NCI-H526 (cell line): ENCODE data around the gene DYNLRB1.
A peak's percentile ranks its signal among the peaks of the same experiment; 100 is the strongest.

Experiments
- DNase-seq, 2 experiments: peaks; one replicate each; lab custom pipeline; 2025; lab: John Stamatoyannopoulos, UW

DYNLRB1 gene

DNA sequence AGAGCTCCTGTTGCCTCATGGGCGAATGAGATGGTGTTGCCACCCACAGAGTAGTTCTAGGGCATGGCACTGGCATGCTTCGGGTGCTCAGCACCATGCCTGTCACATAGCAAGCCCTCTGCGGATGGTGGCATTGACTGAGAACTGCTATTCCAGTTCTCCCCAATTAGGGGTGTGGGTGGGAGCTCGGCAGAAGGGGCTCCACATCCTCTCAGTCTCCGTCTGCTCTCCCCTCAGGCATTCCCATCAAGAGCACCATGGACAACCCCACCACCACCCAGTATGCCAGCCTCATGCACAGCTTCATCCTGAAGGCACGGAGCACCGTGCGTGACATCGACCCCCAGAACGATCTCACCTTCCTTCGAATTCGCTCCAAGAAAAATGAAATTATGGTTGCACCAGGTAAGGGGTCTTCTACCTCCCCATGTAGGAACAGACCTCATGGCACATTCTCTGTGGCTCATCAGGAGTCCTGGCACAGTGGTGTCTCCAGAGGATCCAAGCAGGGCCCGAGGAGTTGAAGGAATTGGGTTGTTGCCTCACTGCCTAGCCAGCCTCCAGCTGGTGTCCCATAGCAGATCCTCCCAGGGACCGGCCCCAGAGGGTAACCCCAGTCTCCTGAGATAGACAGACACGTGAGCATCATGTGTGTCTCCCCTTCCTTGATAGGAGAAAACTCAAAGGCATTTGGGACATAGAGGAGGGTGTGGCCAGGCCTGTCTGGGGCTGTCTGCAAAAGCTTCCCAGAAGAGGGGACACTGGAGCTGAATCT, 18.4 kb downstream of the DYNLRB1 start:
- no peak for DNase-seq

DNA sequence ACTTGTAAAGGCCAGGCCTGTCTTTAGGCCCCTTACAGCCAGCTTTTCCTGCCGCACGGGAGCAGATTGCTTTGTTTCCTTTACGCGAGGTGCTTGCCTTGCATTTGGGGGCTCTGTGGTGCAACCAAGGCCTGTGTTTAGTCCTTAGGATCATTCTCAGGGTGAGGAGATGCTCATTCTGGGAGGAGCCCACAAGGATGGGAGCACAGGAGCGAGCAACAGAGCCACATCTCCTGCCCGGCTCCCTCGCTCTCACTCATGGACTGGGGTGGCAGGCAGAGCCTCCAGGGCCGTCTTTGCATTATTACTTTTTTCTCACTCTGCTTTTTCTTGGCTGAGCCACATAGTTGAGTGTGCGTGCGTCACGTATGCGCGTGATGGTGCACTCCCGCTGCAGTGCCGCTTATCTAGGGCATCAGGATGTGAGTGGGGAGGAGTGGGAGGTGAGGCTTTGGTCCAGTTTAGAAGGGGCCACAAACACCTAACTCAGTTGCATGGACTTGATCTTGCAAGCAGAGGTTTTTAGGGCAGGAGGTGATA, 19.1 kb downstream of the DYNLRB1 start:
- DNase-seq, result no peak

DNA sequence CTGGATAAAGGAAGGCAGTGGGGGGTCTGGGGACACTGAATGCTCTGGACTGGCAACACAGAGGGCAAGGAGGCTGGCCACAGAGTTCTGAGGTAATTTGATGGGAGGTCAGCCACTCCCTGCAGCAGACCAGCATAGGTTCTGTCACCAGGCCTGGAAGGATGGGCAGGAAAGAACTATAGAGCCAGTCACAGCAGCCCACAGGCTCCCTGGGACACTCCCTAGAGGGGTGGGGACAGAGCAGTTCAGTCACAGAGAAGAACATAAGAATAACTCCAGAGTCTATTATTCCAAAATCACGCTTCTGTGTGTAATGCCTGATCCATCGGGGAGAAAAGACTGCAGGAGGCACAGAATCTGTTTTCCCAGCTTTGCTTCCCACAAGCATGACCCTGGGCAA, 19.6 kb downstream of the DYNLRB1 start:
- no peak for DNase-seq

DNA sequence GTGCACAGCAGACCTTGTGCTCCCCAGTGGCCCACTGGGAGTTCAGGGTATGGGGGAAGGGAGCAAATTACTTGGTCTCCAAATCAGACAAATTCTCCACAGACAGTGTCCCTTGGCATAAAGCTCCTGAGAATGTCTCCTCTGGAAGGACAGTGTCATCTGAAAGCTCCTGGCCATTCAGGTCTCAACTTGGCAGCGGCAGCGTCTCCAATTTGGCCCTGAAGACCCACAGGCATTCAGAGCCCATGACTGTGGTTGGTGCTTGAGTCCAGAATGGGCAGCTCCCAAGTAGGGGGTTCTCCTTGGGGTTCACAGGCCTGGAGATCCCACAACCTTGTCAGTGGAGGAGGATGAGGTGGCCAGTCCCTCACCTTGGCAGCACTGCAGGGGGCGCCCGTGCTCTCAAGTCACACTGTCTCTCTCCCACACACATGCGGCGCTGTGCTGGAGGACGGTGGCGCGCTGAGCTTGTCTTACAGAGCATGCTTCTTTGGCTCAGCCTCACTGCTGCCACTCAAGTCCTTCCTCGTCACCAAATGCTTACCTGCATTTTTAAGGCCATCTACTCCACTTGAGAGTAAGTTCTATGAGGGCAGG, 20.7 kb downstream of the DYNLRB1 start:
- DNase-seq, result peak; percentile 62 to 92

DNA sequence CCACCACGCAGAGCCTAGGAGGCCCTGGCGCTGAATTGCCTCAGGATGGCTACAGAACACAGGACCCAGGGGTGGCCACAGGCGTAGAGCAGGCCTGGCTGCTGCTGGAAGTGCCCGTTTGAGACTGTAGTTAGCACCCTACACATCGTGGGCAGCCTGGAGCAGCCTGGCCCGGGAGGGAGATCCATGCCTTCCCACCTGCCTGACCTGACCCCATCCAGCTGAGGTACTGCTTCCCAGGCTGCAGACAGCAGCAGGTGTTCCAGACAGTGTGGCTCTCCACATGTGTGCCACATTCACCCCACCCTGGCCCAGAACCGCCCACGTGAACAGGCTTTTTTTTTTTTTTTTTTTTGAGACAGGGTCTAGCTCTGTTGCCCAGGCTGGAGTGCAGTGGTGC, 21.4 kb downstream of the DYNLRB1 start:
- no peak for DNase-seq

DNA sequence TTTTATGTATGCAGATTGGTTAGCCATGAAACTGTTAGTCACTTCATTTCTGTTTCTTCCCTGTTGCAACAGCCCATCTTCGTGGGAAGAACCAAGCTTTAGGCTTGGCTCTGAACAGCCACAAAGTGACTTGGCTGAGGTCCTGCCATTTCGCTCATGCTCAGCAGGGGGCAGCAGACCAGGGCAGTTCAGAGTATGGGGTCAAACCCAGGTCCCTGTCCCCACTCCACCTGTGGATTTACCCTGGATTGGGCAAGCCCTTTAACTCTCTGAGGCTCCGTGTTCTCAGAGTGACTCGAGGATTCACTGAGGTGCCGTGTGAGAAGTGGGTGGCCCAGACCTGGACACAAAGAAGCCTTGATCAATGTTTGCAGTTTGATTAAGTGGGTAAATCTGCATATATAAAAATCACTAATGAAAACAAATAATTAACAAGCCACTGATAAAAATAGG, 22.5 kb downstream of the DYNLRB1 start:
- peak in 1 of 2 experiments; percentile 70 for DNase-seq

DNA sequence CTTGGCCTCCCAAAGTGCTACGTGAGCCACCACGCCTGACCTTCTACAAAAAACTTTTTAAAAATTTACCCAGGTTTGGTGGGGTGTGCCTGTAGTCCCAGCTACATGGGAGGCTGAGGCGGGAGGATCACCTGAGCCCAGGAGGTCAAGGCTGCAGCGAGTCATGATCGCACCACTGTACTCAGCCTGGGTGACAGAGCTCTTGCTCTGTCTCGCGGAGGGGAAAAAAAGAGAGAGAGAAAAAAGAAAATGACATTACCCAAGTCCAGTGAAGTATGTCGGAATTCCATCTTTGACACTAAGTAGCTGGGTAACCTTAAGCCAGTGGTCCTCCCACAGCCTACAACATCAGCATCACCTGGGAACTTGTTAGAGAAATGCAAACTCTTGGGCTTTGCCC, 23.5 kb downstream of the DYNLRB1 start:
- no peak for DNase-seq

DNA sequence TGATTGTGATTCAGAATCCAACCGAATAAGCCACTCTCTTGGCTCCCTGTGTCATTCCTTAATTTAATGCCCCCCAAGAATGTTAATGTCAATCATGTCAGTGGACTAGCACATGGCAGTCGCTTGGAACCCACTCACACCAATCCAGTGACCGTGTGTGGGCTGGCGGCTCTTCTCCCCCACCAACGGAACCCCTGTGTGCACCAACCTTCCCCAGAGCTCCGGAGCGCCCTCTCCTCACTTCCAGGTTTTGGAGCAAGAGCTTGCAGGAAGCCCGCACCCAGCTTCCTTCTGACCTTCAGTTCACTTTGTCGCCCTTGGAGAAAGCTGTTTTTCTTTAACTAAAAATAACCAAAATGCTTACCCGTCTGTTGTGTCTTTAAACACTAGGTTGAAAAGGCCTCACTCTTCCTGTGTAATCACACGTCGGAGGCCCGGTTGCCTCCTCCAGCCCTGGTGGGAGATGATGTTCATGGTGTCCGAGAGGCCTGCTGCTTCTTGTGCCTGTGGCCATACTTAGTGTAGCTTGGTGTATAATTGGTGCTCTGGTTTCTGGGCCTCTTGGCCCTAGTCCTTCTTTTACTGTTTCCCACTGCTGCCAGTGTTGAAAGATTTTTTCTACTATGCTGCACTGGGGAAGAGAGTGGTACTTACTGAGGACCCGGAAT, 24.5 kb downstream of the DYNLRB1 start:
- DNase-seq, result no peak

DNA sequence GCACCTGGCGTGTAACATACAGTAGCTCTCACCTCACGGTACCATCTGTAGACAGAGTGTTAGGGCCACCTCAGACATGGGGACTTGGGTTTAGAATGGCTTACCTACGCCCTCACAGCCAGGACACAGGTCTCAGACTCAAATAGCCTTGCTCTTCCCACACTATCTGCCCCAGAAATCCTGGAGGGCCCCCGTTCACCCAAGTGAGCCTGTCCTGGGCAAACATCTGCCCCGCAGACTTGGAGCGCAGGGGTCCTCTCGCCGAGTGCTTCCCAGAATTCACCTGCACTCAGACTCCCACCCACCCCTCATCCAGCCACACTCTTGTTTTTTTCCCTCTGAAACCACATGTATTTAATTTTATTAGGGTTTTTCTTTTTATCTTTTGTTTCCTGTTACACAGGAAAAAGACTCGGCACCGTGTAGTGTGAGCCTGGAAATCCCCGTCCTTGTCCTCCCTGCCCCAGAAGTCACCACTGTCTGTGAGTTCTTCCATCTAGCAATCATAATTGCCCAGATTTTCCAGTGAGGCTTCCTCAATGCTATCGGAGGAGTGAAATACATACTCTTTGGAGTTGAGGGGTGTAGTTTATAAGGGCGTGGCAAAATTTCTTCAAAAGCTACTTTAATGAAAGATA, 25.2 kb downstream of the DYNLRB1 start:
- no peak for DNase-seq

DNA sequence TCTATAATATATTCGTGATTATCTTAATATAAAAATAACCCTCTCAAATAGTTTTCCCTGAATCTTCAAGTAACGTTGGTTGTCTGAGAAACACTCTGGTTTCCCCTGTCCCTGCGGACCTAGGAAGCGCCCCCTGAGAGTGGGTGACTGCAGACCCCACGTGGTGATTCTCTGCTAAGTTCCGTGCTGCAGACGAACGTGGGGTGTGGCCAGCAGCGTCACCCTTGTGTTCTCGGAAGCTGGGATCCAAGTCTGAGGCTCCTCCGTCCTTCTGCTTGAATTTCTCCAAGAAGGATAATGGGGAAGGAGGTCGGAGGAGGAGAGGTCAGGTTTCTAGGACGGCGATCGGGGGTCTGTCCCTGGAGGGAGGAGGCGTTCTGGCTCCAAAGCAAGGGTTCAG, 25.7 kb downstream of the DYNLRB1 start:
- no peak for DNase-seq

DNA sequence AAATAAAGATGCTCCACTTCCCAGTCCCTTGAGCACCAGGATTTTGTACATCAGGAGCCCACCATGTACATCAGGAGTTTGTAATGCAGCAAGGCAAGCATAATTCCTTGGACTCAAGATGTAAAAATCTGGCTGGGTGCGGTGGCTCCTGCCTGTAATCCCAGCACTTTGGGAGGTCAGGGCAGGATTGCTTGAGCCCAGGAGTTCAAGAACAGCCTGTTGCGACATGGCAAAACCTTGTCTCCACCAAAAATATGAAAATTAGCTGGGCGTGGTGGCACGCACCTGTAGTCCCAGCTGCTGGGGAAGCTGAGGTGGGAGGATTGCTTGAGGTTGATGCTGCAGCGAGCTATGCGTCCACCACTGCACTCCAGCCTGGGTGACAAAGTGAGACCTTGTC, 26.2 kb downstream of the DYNLRB1 start:
- no peak for DNase-seq

DNA sequence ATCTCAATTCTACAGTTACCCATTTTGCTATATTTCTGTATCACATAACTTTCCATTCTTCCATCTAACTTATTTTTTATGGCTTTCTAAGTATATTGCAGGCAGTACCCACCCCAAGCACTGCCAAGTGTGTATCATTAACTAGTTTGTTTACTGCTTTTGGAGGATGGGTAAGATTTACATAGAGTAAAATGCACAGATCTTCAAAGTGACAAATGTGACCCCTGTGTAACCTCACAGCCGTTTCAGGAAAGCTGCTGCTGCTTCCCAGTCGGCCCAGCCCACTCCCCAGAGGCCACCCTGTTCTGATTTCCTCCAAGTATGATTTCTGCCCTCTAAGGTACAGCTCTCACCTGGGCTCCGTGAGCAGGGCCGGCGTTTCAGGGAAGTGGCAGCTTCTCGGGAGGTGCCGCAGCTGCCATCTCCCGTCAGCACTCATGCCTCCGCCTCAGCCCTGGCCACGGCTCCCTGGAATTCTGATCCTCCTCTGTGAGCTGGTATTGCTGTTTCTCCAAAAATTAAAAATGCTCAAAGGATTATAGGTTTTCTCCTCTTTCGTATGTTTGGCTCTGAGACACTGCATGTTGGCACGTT, 27.3 kb downstream of the DYNLRB1 start:
- DNase-seq, result no peak

DNA sequence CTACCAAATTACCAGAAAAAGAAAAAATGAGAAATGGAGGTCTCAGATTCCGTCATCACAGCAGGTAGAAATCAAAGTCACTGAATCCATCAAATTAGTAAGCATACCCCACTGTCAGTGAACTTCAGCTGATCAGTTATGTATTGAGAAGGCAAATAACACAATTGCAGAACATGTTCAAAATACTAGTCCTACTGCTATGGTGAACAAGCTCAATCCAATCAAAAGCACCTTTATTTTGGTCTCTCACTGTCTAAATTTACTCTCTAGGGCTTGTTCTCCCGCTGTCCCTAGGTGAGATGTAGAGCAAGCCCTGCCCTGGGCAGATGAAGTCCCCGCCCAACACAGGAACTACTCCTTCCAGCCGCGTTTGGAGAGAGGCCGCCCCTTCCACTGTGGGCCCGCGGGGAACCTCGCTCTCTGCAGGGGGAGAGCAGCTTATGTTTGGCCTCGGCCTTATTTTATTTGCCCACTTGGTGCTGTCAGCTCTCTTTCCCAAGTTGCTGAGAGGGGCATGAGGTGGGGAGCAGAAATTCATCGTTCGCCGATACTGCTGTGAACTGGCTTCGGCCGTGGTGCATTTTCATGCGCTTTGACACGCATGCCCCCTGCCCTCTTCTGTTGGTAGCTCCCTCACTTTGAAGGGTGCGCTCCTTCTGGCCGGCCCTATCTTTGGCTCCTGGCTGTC, 28.0 kb downstream of the DYNLRB1 start:
- DNase-seq, result peak in 1 of 2 experiments; percentile 19

DNA sequence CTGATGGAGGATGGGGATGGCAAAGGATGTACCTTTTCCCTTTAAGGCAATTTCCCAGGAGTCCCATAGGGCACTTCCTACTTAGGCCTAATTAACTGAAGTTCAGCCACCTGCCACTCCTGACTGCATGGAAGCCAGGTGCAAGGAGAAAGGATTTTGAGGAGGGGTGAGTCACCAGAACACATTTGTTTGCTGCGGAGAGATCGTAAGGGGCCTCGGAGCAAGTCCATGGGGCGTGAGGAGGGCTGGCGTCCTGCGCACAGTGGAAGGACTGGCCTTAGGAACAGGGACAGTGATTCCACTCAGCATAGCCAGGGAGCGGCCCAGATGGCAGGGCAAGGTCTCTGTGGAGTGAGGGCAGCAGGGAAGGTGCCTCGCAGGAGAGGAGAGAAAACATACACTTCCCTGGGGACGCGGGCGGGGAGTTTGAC, 30.5 kb downstream of the DYNLRB1 start:
- DNase-seq, result peak; percentile 68 to 89

DNA sequence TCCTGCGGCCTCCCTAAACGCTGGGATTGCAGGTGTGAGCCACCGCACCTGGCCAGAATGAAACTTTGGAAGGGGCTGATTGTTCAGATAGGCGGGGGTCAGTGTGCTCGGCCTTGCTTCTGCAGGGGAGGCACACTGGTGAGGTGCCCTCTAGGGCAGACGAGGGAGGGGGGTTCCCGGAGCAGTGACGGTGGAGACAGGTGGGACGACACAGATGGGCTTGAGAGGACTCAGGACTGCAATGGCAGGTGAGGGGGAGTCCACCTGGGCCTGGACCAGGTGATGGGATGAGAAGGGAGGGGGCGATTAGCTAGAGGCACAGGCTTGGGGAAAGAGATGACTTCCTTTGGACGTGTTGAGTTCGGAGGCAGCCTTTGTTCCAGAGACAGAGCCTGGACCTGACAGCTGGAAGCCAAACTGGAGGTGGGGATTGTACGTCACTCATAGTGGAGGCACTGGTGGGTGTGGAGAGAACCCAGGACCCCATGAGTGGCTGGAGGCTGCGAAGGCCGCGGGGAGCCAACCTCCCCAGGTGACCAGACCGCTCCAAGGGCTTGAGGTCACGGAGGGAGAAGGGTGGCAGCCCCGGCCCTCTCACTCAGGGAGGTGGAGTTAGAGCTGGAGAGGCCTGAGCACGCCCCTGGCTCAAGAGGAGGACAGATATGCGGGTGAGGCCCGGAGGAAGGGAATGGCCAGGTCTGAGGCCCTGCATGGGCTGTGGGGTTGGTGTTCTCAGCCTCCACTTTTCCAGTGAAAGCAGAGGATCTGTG, 31.8 kb downstream of the DYNLRB1 start:
- DNase-seq, result no peak

DNA sequence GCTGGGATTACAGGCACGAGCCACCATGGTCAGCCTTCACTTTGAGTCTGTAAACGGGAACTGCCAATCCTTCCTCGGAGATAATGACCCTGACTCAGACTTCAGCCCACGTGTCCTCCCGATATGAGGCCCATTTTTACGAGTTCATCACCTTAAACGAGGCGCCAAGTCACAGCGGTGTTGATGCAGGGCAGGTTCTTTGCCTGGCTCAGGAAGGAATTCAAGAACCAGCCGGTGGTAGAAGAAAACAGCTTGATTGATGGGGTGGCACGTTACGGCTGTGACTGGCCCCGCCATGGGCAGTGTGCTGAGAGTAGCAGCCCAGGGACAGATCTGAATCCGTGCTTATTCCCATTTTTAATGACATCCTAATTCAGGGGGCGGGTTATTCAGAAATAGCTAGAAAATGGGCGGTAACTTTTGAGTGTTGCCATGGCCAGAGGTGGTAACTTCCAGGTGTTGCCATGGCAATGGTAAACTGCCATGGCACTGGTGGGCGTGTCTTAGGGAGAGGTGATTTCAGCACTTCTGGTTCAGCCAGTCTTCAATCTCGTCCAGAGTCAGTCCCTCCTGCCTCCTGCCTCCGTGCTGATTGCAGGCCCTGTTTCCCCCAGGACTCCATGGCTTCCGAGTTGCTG, 33.2 kb downstream of the DYNLRB1 start:
- peak in 1 of 2 experiments; percentile 31 for DNase-seq

DNA sequence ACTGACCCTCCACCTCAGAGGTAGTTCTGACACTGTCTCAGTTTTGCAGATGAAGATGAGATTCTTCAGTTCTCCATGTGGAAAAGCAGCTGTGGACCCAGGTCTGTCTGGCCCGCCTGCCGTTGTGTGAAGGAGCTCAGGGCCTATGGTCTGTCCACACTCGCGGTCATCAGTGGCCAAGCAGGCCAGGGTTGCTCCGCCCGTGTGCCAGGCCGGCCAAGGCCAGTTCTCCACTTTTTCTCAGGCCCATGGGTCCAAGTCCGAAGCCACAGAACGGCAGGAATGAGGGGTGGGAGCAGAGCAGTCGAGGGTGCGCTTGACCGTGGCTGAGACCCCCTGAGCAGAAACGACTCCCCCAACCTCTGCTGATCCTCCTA, 33.7 kb downstream of the DYNLRB1 start:
- DNase-seq, result no peak

DNA sequence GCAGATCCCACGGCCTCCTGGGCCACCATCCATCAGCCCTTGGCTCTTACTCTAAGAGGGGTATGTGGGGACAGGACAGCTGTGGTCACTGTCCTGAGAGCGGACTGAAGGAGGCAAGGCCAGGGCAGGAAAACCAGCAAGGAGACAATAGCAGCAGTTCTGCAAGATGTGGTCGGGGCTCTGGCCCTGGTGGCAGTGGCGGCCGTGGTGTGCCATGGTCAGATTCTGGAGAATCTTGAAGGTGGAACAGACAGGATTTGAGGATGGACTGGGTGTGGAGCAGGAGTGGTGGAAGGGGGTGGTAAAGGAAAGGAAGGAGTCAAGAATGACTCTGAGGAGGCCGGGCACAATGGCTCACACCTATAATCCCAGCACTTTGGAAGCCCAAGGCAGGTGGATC, 36.3 kb downstream of the DYNLRB1 start:
- no peak for DNase-seq

DNA sequence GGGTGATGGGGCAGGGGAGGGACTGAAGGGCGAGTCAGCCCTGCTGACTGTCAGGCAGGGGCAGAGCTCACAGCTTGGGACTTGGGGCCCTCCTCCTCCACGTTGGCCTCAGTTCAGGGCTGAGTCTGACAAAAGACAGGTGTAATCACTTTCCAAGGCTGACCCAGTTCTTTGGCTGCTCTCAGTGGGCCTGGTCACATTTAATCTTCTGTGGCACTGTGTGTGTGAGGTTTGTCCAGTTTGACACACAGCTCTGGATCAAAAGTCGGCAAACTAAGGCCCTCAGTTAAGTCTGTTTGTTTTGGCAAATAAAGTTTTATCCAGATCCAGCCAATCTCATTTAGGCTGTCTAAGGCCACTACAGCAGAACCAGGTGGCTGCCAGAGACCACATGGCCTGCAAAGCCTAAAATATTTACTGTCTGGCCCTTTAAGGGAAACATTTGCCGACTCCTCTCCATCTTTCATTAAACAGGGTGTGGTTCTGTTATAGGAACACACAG, 37.2 kb downstream of the DYNLRB1 start:
- peak; percentile 18 to 23 for DNase-seq

DNA sequence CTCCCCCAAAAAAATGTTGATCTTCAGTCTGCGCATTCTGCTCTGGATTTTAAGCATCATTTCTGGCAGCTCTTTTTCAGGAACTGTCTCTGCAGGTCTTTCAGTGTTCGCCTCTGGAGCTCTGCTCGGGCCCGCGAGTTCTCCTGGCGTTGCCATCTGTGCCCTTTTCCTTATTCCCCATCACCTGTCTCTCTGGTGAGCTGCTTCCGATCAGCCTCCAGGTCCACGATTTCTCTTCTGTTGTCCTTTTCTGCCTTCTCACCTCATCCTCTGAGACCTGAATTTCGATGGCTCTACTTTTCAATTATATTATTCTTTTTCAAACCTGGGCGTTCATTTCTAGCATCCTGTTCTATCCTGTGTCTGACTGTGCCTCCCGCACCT, 41.7 kb downstream of the DYNLRB1 start:
- DNase-seq, result peak; percentile 37 to 62
